ENCODE measurements around the gene CCDC78.
A peak's percentile ranks its signal among the peaks of the same experiment; 100 is the strongest.
"Not testable (repeated sequence)": the region's sequence is repeated elsewhere in the genome, so short reads cannot be mapped to it uniquely, and the experiment has no call there.

CCDC78 gene

GRCh38 chr16:722835-723633 lies 3.2 kb downstream of the CCDC78 start:
- no peak for DNase-seq

GRCh38 chr16:721765-722540 lies 4.3 kb downstream of the CCDC78 start:
- DNase-seq = no peak

- peak; percentile 90 for DNase-seq
Measured at GRCh38 chr16:720990-721764, 5.1 kb downstream of the CCDC78 start, which contains the start of gene ANTKMT. Gene ANTKMT, plus strand, starts transcription at chr16:721146. Its CDS starts 129 bp downstream, at chr16:721275.

GRCh38 chr16:720447-720989 lies 5.7 kb downstream of the CCDC78 start:
- DNase-seq = peak; percentile 65

- peak; percentile 60 for DNase-seq
Measured at GRCh38 chr16:719815-720446, 6.3 kb downstream of the CCDC78 start.

GRCh38 chr16:718922-719321 lies 7.3 kb downstream of the CCDC78 start:
- DNase-seq = no peak

- DNase-seq = no peak
Measured at GRCh38 chr16:718389-718788, 7.9 kb downstream of the CCDC78 start.

- no peak for DNase-seq
Measured at GRCh38 chr16:717450-718245, 8.6 kb downstream of the CCDC78 start.

- DNase-seq = no peak
Measured at GRCh38 chr16:716768-717325, 9.4 kb downstream of the CCDC78 start.

GRCh38 chr16:716200-716568 lies 10.1 kb downstream of the CCDC78 start:
- peak; percentile 34 for DNase-seq

- peak; percentile 34 for DNase-seq
Measured at GRCh38 chr16:715477-716199, 10.6 kb downstream of the CCDC78 start.

GRCh38 chr16:714558-715476 lies 11.4 kb downstream of the CCDC78 start, which contains the start of gene METRN:
Gene METRN, plus strand, starts transcription at chr16:715118. Its CDS starts 172 bp downstream, at chr16:715290.
- peak; percentile 71 for DNase-seq

- no peak for DNase-seq
Measured at GRCh38 chr16:714079-714478, 12.2 kb downstream of the CCDC78 start.

GRCh38 chr16:712740-713250 lies 13.4 kb downstream of the CCDC78 start:
- not testable (repeated sequence) for DNase-seq

- DNase-seq = peak; percentile 54
Measured at GRCh38 chr16:711548-712320, 14.5 kb downstream of the CCDC78 start.

- DNase-seq = no peak
Measured at GRCh38 chr16:711084-711483, 15.2 kb downstream of the CCDC78 start.

GRCh38 chr16:710500-711075 lies 15.7 kb downstream of the CCDC78 start:
- no peak for DNase-seq

Data from COR-L47 (cell line).